Fibroblast of lung (primary cell): Measurements from ENCODE around the gene KCNJ14.

ENCODE experiments used
- EZH2 ChIP-seq: IDR thresholded peaks from 2 replicates; pipeline ENCODE4 v1.5.1; 2012; ENCODE audit warnings: low read length, control low read depth, mild to moderate bottlenecking; ENCODE audit errors: missing control alignments
- TF ChIP-seq, protein P1 (sequence below), 2 donors: IDR thresholded peaks in 1 of 2; conservative IDR thresholded peaks in 1 of 2; 1 replicate in 1 of 2; 2 replicates in 1 of 2; pipeline ENCODE4 v1.5.1; 2011 to 2012; ENCODE audit warnings: low read length in 2 of 2, control low read depth in 1 of 2, inconsistent platforms in 1 of 2, low read depth in 1 of 2, mild to moderate bottlenecking in 1 of 2

DNA sequence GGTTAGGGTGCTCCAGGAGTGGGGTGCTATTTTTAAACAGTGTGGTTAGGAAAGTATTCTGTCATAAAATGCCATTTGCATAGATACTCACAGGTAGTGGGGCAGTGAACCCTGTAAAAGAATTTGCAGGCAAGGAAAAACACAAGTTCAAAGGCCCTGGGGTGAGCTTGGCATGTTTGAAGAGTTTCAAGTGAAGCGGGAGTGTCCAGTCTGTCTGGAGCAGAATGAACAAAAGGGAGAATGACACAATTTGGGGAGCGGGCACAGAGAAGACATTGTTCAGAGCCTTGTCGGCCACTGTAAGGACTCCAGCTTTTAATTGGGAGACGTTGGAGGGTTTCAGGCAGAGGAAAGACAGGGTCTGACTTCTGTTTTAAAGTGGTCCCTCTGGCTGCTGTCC, 6.8 kb upstream of the KCNJ14 start:
- TF ChIP-seq, protein P1, sequence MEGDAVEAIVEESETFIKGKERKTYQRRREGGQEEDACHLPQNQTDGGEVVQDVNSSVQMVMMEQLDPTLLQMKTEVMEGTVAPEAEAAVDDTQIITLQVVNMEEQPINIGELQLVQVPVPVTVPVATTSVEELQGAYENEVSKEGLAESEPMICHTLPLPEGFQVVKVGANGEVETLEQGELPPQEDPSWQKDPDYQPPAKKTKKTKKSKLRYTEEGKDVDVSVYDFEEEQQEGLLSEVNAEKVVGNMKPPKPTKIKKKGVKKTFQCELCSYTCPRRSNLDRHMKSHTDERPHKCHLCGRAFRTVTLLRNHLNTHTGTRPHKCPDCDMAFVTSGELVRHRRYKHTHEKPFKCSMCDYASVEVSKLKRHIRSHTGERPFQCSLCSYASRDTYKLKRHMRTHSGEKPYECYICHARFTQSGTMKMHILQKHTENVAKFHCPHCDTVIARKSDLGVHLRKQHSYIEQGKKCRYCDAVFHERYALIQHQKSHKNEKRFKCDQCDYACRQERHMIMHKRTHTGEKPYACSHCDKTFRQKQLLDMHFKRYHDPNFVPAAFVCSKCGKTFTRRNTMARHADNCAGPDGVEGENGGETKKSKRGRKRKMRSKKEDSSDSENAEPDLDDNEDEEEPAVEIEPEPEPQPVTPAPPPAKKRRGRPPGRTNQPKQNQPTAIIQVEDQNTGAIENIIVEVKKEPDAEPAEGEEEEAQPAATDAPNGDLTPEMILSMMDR (conservative IDR thresholded peaks at IDR 0.05 in 1 of 2, IDR thresholded peaks at IDR 0.05 in 1 of 2; ENCODE audit: low read depth in 1 of 2, low read length in 2 of 2): no peak
- TF ChIP-seq EZH2: no peak
